Suprapubic skin (tissue), 4 donors: Measurements from ENCODE around the gene RRM2. TPM values are rescaled to one million over a fixed set of nuclear protein-coding genes. Genes with fewer than 3 reads are reported as not detected.
"Not testable (repeated sequence)": the region's sequence is repeated elsewhere in the genome, so short reads cannot be mapped to it uniquely, and the experiment has no call there.

Experiments
- DNase-seq, 2 donors: peaks; one replicate each; pipeline ENCODE4 v3.0.0-alpha.2; 2019; ENCODE audit warnings: low spot score in 2 of 2
- H3K27ac ChIP-seq: fragments of 200-600 bp; sonication (generic); one replicate; pipeline ENCODE4 v1.5.1; 2019
- H3K27me3 ChIP-seq: fragments of 200-600 bp; sonication (generic); one replicate; pipeline ENCODE4 v1.5.1; 2019
- H3K36me3 ChIP-seq: fragments of 200-600 bp; sonication (generic); one replicate; pipeline ENCODE4 v1.5.1; 2019
- H3K4me1 ChIP-seq: fragments of 200-600 bp; sonication (generic); one replicate; pipeline ENCODE4 v1.5.1; 2019
- H3K4me3 ChIP-seq: fragments of 200-600 bp; sonication (generic); one replicate; pipeline ENCODE4 v1.5.1; 2019; ENCODE audit warnings: mild to moderate bottlenecking
- H3K9me3 ChIP-seq: fragments of 200-600 bp; sonication (generic); one replicate; pipeline ENCODE4 v1.5.1; 2019
- CTCF ChIP-seq, 2 donors: fragments of 200-600 bp in 1 of 2; fragments of 450-650 bp in 1 of 2; sonication (generic) in 1 of 2; IDR thresholded peaks; one replicate each; pipeline ENCODE4 v1.5.1; 2016 to 2019; ENCODE audit warnings: antibody characterized with exemption in 2 of 2, mild to moderate bottlenecking in 1 of 2, moderate library complexity in 1 of 2
- EP300 ChIP-seq: sonication (generic); formaldehyde crosslinking; IDR thresholded peaks from one replicate; pipeline ENCODE4 v1.6.1; 2017; ENCODE audit warnings: antibody characterized with exemption
- POLR2A ChIP-seq, 2 donors: fragments of 450-650 bp; IDR thresholded peaks; one replicate each; pipeline ENCODE4 v1.6.1; 2017; ENCODE audit warnings: antibody characterized with exemption in 2 of 2, mild to moderate bottlenecking in 2 of 2, moderate library complexity in 2 of 2
- POLR2AphosphoS5 ChIP-seq, 3 donors: sonication (generic); formaldehyde crosslinking; IDR thresholded peaks; one replicate each; pipeline ENCODE4 v1.6.1; 2017; ENCODE audit warnings: antibody characterized with exemption in 3 of 3
- WGBS: methylation state at CpG from one replicate; pipeline ENCODE4 v1.1.5; 2018; 5-methylcytosine and 5-hydroxymethylcytosine counted together
- total RNA-seq, 4 donors: library from RNA; depleted of rRNA; stranded (reverse); fragments of >200 nt; gene quantifications; one replicate each; pipeline ENCODE4 v1.1.0, GENCODE V29; 2016

Gene RRM2
- total RNA-seq, 4 donors from 2014 or later, result 1.1 to 6.0 (median 2.4) TPM

GRCh38 chr2:10086950-10087349 lies 35.6 kb upstream of the RRM2 start:
- Histone ChIP-seq H3K36me3 (no peaks in the 10 kb centered on the region), H3K4me1 (peaks cover 6% of the 10 kb centered on the region), H3K4me3 (no peak overlapping the region), H3K27me3 (peaks cover 42% of the 10 kb centered on the region), H3K9me3 (no peaks in the 10 kb centered on the region), H3K27ac (no peak overlapping the region)
- TF ChIP-seq POLR2AphosphoS5 (IDR thresholded peaks at IDR 0.05) (no peak), POLR2A (IDR thresholded peaks at IDR 0.05) (no peak), CTCF (IDR thresholded peaks at IDR 0.05) (no peak), EP300 (no peak)
- no peak for DNase-seq
- WGBS, result 78% methylated on average over 4 of the region's 4 CpGs

GRCh38 chr2:10087360-10087759 lies 35.2 kb upstream of the RRM2 start:
- Histone ChIP-seq H3K4me3 (no peak overlapping the region), H3K27ac (no peak overlapping the region), H3K36me3 (no peaks in the 10 kb centered on the region), H3K27me3 (peaks cover 38% of the 10 kb centered on the region), H3K9me3 (no peaks in the 10 kb centered on the region), H3K4me1 (peaks cover 6% of the 10 kb centered on the region)
- 67% methylated on average over 7 of the region's 8 CpGs for WGBS
- no peak for DNase-seq
- no peak for TF ChIP-seq CTCF (IDR thresholded peaks at IDR 0.05)
- TF ChIP-seq POLR2AphosphoS5 (IDR thresholded peaks at IDR 0.05), result no peak
- TF ChIP-seq EP300, result no peak
- no peak for TF ChIP-seq POLR2A (IDR thresholded peaks at IDR 0.05)

- H3K27ac ChIP-seq, result no peak overlapping the region
- no peaks in the 10 kb centered on the region for H3K36me3 ChIP-seq
- TF ChIP-seq EP300 (no peak), POLR2AphosphoS5 (IDR thresholded peaks at IDR 0.05) (no peak), POLR2A (IDR thresholded peaks at IDR 0.05) (no peak), CTCF (IDR thresholded peaks at IDR 0.05) (no peak)
- DNase-seq, result no peak
- no peaks in the 10 kb centered on the region for H3K9me3 ChIP-seq
- WGBS, result 52% methylated on average over 5 of the region's 5 CpGs
- H3K27me3 ChIP-seq, result peaks cover 26% of the 10 kb centered on the region
- H3K4me1 ChIP-seq, result peaks cover 8% of the 10 kb centered on the region
- H3K4me3 ChIP-seq, result no peak overlapping the region
Observed at GRCh38 chr2:10089565-10090190, 32.9 kb upstream of the RRM2 start.

- no peak for DNase-seq
- Histone ChIP-seq H3K4me1 (peaks cover 12% of the 10 kb centered on the region), H3K27me3 (peaks cover 16% of the 10 kb centered on the region), H3K4me3 (peak overlapping the region; percentile 35), H3K36me3 (no peaks in the 10 kb centered on the region), H3K27ac (no peak overlapping the region), H3K9me3 (no peaks in the 10 kb centered on the region)
- no peak for TF ChIP-seq POLR2AphosphoS5 (IDR thresholded peaks at IDR 0.05)
- TF ChIP-seq EP300, result no peak
- TF ChIP-seq CTCF (IDR thresholded peaks at IDR 0.05), result no peak
- TF ChIP-seq POLR2A (IDR thresholded peaks at IDR 0.05), result no peak
- 24% methylated on average over 27 of the region's 52 CpGs for WGBS
Observed at GRCh38 chr2:10091182-10091888, 31.2 kb upstream of the RRM2 start.

- not testable (repeated sequence) for H3K27ac ChIP-seq, DNase-seq, H3K36me3 ChIP-seq, H3K9me3 ChIP-seq
- Histone ChIP-seq H3K27me3 (peaks cover 16% of the 10 kb centered on the region), H3K4me1 (peaks cover 12% of the 10 kb centered on the region), H3K4me3 (peak overlapping the region; percentile 35)
- 100% methylated on average over 2 of the region's 2 CpGs for WGBS
Observed at GRCh38 chr2:10091889-10092244, 30.7 kb upstream of the RRM2 start.
